PFSK-1 (cell line): ENCODE measurements around the gene MAPRE2.

ENCODE experiments used
- FOXP2 ChIP-seq: optimal IDR thresholded peaks from 2 replicates; pipeline ENCODE3; 2011; ENCODE audit warnings: borderline replicate concordance, control low read depth, inconsistent platforms; ENCODE audit not compliant: insufficient read depth; ENCODE audit errors: extremely low read length, extremely low read depth
- POLR2AphosphoS5 ChIP-seq: IDR thresholded peaks from 2 replicates; pipeline ENCODE4 v1.6.1; 2012; ENCODE audit warnings: low read depth, mild to moderate bottlenecking, control low read depth, low read length, moderate library complexity
- SIN3A ChIP-seq: IDR thresholded peaks from 2 replicates; pipeline ENCODE4 v1.6.1; 2012; ENCODE audit warnings: mild to moderate bottlenecking, low read length, moderate library complexity, borderline replicate concordance; ENCODE audit not compliant: insufficient read depth
- TAF1 ChIP-seq: IDR thresholded peaks from 2 replicates; pipeline ENCODE4 v1.6.1; 2012; ENCODE audit warnings: low read length, control low read depth, borderline replicate concordance; ENCODE audit not compliant: insufficient read depth
- TF ChIP-seq, protein P1 (sequence below), 2 experiments: IDR thresholded peaks; 2 replicates each; pipeline versions ENCODE4 v1.6.1 to v1.8.0; 2011 to 2012; ENCODE audit warnings: low read depth in 2 of 2, low read length in 2 of 2, control low read depth in 1 of 2, inconsistent platforms in 1 of 2, mild to moderate bottlenecking in 1 of 2, moderate library complexity in 1 of 2; ENCODE audit not compliant: insufficient read depth in 1 of 2

Gene MAPRE2

DNA sequence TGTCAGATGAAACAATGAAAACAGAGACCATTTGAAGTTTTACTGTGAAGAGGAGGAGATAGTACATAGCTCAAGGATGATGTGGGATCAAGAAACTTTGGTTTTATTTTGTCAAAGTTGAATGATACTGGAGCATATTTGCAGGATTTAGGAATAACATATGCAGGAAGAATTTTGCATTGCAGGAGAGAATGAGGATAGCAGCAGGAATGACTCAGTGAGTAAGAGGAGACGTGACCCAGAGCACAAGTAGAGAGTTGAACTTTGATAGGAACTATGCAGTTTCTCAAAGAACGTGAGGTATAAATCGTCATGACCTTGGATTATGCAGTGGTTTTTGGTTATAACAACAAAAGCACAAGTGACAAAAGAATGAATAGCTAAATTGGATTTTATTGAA lies 47.7 kb downstream of the MAPRE2 start:
- no peak for TF ChIP-seq FOXP2
- no peak for TF ChIP-seq TAF1
- TF ChIP-seq POLR2AphosphoS5: no peak
- no peak for TF ChIP-seq SIN3A
- TF ChIP-seq, protein P1, sequence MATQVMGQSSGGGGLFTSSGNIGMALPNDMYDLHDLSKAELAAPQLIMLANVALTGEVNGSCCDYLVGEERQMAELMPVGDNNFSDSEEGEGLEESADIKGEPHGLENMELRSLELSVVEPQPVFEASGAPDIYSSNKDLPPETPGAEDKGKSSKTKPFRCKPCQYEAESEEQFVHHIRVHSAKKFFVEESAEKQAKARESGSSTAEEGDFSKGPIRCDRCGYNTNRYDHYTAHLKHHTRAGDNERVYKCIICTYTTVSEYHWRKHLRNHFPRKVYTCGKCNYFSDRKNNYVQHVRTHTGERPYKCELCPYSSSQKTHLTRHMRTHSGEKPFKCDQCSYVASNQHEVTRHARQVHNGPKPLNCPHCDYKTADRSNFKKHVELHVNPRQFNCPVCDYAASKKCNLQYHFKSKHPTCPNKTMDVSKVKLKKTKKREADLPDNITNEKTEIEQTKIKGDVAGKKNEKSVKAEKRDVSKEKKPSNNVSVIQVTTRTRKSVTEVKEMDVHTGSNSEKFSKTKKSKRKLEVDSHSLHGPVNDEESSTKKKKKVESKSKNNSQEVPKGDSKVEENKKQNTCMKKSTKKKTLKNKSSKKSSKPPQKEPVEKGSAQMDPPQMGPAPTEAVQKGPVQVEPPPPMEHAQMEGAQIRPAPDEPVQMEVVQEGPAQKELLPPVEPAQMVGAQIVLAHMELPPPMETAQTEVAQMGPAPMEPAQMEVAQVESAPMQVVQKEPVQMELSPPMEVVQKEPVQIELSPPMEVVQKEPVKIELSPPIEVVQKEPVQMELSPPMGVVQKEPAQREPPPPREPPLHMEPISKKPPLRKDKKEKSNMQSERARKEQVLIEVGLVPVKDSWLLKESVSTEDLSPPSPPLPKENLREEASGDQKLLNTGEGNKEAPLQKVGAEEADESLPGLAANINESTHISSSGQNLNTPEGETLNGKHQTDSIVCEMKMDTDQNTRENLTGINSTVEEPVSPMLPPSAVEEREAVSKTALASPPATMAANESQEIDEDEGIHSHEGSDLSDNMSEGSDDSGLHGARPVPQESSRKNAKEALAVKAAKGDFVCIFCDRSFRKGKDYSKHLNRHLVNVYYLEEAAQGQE (IDR thresholded peaks at IDR 0.05; ENCODE audit: insufficient read depth in 1 of 2, low read depth in 2 of 2, low read length in 2 of 2): no peak

DNA sequence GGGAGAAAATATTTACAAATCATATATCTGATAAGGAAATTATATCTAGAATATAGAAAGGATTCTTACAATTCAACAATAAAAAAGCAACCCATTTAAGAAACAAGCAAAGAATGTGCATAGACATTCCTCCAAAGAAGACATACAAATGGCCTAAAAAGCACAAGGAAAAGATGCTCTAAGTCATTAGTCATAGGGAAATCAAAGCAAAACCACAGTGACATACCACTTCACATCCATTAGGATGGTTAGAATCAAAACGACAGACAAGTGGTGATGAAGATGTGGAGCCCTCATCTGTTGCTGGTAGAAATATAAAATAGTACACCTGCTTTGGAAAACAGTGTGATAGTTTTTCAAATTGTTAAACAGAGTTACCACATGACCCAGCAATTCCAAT lies 48.2 kb downstream of the MAPRE2 start:
- TF ChIP-seq TAF1 (no peak), FOXP2 (no peak), POLR2AphosphoS5 (no peak), SIN3A (no peak)
- TF ChIP-seq, protein P1 (IDR thresholded peaks at IDR 0.05; ENCODE audit: insufficient read depth in 1 of 2, low read depth in 2 of 2, low read length in 2 of 2): no peak

DNA sequence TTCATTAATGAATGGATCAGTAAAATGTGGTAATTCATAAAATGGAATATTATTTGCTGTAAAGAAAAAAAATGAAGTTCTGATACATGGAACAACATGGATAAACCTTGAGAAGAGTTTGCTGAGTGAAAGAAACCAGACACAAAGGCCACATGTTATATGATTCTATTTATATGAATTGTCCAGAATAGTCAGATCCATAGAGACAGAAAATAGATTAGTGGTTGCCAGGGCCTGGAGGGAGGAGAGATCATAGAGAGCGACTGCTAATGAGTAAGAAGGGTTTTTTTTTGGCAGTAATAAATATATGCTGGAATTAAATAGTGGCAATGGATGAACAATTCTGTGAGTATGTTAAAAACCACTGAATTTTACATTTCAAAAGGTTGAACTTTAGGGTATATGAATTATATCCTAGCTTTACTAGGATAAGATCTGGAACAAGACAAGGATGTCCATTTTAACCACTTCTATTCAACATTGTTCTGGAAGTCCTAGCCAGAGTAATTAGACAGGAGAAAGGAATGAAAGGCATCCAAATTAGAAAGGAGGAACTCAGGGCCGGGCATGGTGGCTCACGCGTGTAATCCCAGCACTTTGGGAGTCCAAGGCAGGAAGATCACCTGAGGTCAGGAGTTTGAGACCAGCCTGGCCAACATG lies 48.8 kb downstream of the MAPRE2 start:
- TF ChIP-seq, protein P1 (IDR thresholded peaks at IDR 0.05; ENCODE audit: insufficient read depth in 1 of 2, low read depth in 2 of 2, low read length in 2 of 2): no peak
- TF ChIP-seq POLR2AphosphoS5: no peak
- TF ChIP-seq TAF1: no peak
- no peak for TF ChIP-seq FOXP2
- TF ChIP-seq SIN3A: no peak

DNA sequence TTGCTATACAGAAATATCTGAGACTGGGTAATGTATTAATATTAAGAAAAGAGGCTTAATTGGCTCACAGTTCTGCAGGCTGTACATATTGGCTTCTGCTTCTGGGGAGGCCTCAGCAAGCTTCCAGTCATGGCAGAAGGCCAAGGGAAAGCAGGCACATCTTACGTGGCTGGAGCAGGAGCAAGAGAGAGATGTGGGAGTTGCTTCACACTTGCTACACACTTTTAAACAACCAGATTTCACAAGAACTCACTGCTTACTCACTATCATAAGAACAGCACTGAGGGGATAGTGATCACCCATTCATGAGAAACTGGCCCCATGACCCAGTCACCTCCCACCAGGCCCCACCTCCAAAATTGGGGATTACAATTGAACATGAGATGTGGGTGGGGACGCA lies 50.6 kb downstream of the MAPRE2 start:
- TF ChIP-seq TAF1 (no peak), SIN3A (no peak), FOXP2 (no peak)

DNA sequence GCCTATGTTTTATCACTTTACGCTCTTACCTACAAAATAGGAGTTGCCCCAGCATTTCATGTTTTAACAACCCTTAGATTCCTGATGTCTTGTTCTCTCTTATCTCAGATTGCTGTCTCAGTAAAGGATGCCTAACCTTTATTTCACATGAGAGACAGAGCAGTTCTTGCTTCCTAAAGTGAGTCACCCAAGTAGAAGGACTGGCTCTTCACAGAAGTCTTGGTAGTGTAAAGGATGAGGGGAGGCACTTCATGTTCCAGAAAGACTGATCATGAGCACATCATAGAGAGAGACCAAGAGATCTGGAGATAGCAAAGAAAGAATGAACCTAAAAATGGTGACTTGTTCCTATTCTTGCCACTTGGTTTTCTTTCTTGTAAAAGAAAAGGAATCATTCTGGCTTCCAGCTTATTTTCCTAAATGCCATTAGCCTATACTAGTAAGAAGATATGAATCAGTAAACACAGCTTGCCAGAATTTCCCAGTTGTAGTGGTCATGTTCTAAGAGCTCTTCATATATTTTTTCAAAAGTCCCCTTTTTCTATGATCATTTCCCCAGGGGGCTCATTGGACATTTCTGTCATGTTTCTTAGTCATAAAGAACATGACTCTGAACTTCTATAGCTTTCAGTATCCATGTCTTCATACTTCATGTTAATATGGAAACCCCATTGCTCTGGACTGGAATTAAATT lies 54.9 kb downstream of the MAPRE2 start:
- TF ChIP-seq TAF1 (no peak), FOXP2 (no peak), POLR2AphosphoS5 (no peak)
- TF ChIP-seq, protein P1 (IDR thresholded peaks at IDR 0.05; ENCODE audit: insufficient read depth in 1 of 2, low read depth in 2 of 2, low read length in 2 of 2): no peak
